Heart right ventricle (tissue), 16 donors: ENCODE results near the gene USP9X. TPM values are rescaled to one million over a fixed set of nuclear protein-coding genes. Genes with fewer than 3 reads are reported as not detected.

Experiments
- ATAC-seq, 8 donors: fragments of 200-7000 bp; cut with Tn5 transposase; one replicate each; pipeline ENCODE4 v1.9.1; 2020; ENCODE audit warnings: mild to moderate bottlenecking in 8 of 8, moderate library complexity in 8 of 8, moderate number of reproducible peaks in 1 of 8
- DNase-seq, 2 donors: peaks; one replicate each; pipeline ENCODE4 v3.0.0-alpha.2; 2020
- H3K27ac ChIP-seq, 10 donors: fragments of 200-600 bp; sonication (generic) in 2 of 10; one replicate each; pipeline versions ENCODE4 v1.5.0 to v1.8.0; 2020 to 2022; ENCODE audit warnings: mild to moderate bottlenecking in 3 of 10
- H3K27me3 ChIP-seq, 7 donors: fragments of 200-600 bp; one replicate each; pipeline ENCODE4 v1.8.0; 2021 to 2022; ENCODE audit warnings: mild to moderate bottlenecking in 2 of 7
- H3K36me3 ChIP-seq, 9 donors: fragments of 200-600 bp; sonication (generic) in 1 of 9; one replicate each; pipeline versions ENCODE4 v1.5.0 to v1.8.0; 2020 to 2022; ENCODE audit warnings: mild to moderate bottlenecking in 2 of 9
- H3K4me1 ChIP-seq, 9 donors: fragments of 200-600 bp; sonication (generic) in 1 of 9; one replicate each; pipeline versions ENCODE4 v1.5.0 to v1.8.0; 2020 to 2022; ENCODE audit warnings: mild to moderate bottlenecking in 4 of 9
- H3K4me3 ChIP-seq, 10 donors: fragments of 200-600 bp; sonication (generic) in 2 of 10; one replicate each; pipeline versions ENCODE4 v1.5.0 to v1.8.0; 2020 to 2022; ENCODE audit warnings: mild to moderate bottlenecking in 7 of 10, moderate library complexity in 2 of 10
- H3K9me3 ChIP-seq, 11 donors: fragments of 200-600 bp in 10 of 11; sonication (generic) in 2 of 11; one replicate each; pipeline versions ENCODE4 v1.5.0 to v1.8.0; 2013 to 2022; ENCODE audit warnings: mild to moderate bottlenecking in 2 of 11, control low read depth in 1 of 11, moderate library complexity in 1 of 11
- WGBS, 2 donors: extraction: QIAGEN DNeasy Blood & Tissue Kit; methylation state at CpG; one replicate each; pipeline ENCODE4 v1.1.7; 2013; ENCODE audit warnings: inconsistent platforms in 1 of 2; 5-methylcytosine and 5-hydroxymethylcytosine counted together
- intact Hi-C, 10 donors: fragments of 100-400 bp; cut with DNase I; formaldehyde crosslinking; loops; one replicate each; pipeline versions ENCODE4 v1.11.1 to v1.14.2; 2022
- polyA plus RNA-seq, 2 donors: library from polyadenylated mRNA; stranded (reverse); fragments of 200-250 nt; gene quantifications; one replicate each; pipeline ENCODE4 v1.2.3, GENCODE V29; 2013
- total RNA-seq, 10 donors: library from RNA; stranded (reverse); fragmentation: NEBNext Ultra II Directional in 3 of 10; extraction: Animal tissue kit (Norgen Biotek cat#: 25700) in 3 of 10; gene quantifications; one replicate each; pipeline versions ENCODE4 v1.2.1 to v1.2.4, GENCODE V29; 2021 to 2023
- TF ChIP-seq, protein P1 (sequence below), 9 donors: fragments of 200-600 bp; sonication (generic) in 2 of 9; IDR thresholded peaks; one replicate each; pipeline versions ENCODE4 v1.5.0 to v1.8.0; 2021 to 2022; ENCODE audit warnings: antibody characterized with exemption in 9 of 9, mild to moderate bottlenecking in 5 of 9, moderate library complexity in 1 of 9
- donor health status: Arrhythmogenic right ventricular cardiomyopathy.
- donor health status: ischemic (EF 13 %, LVEDD 7.1; RV severe dilation, severe dysfunction).
- donor health status: healthy with polysubstance abuse.
- donor health status: DM: no; HTN: yes; CAD: no.
- donor health status: DM: no; HTN: no; CAD: no.
- donor health status: ischemic (EF 25% LVEDD 6.9; RV normal size, moderate dysfunction).
- donor health status: ischemic (EF 25% LVEDD 5.7; RV mildly dilated, moderate dysfunction).
- donor health status: healthy.
- donor health status: DM: yes; HTN: yes; CAD: no.
- donor health status: Ischemic cardiomyopathy.
- donor health status: ischemic (EF 35%, LVEDD 5.7; RV mildly dilated, moderate dysfunction).
- donor health status: nonischemic (EF 11% LVEDD 7.7; RV severe dilation, severe dysfunction).
- donor health status: DM: yes; HTN: yes; CAD: no.
- donor health status: PGD.
- donor health status: ischemic (EF 29% LVEDD 5.4; RV normal size, mild dysfunction).
- donor health status: nonischemic (EF 23%, LVEDD 6.1; RV moderate dilation, normal function).

Gene USP9X
- total and polyA plus RNA-seq, 12 donors: 9.0 to 81.3 (median 64.6) TPM

DNA sequence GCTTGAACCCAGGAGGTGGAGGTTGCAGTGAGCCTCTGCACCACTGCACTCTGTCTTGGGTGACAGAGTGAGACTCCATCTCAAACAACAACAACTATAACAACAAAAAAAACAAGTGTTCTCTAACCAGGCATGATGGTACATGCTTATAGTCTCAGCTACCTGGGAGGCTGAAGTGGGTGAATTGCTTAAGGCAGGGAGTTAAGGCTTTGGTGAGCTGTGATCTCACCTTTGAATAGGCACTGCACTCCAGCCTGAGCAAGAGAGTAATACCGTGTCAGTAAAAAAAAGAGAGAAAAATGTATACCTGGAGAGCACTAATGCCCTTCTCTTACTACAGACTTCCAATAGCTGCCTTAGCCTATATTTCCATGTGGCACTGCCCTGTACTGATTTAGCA is 18.9 kb upstream of the USP9X start:
- Histone ChIP-seq H3K9me3 (no peaks in the 10 kb centered on the region), H3K36me3 (no peaks in the 10 kb centered on the region), H3K27ac (no peak overlapping the region), H3K4me1 (no peaks in the 10 kb centered on the region), H3K4me3 (no peak overlapping the region), H3K27me3 (peaks cover 0 to 89% (median 0%) of the 10 kb centered on the region in 7 donors)
- intact Hi-C loops: no loop called here
- DNase-seq (no peak), ATAC-seq (no peak)
- WGBS, 2 donors: 86% methylated on average over 1 of the region's 1 CpG
- TF ChIP-seq, protein P1, sequence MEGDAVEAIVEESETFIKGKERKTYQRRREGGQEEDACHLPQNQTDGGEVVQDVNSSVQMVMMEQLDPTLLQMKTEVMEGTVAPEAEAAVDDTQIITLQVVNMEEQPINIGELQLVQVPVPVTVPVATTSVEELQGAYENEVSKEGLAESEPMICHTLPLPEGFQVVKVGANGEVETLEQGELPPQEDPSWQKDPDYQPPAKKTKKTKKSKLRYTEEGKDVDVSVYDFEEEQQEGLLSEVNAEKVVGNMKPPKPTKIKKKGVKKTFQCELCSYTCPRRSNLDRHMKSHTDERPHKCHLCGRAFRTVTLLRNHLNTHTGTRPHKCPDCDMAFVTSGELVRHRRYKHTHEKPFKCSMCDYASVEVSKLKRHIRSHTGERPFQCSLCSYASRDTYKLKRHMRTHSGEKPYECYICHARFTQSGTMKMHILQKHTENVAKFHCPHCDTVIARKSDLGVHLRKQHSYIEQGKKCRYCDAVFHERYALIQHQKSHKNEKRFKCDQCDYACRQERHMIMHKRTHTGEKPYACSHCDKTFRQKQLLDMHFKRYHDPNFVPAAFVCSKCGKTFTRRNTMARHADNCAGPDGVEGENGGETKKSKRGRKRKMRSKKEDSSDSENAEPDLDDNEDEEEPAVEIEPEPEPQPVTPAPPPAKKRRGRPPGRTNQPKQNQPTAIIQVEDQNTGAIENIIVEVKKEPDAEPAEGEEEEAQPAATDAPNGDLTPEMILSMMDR (IDR thresholded peaks at IDR 0.05): no peak

DNA sequence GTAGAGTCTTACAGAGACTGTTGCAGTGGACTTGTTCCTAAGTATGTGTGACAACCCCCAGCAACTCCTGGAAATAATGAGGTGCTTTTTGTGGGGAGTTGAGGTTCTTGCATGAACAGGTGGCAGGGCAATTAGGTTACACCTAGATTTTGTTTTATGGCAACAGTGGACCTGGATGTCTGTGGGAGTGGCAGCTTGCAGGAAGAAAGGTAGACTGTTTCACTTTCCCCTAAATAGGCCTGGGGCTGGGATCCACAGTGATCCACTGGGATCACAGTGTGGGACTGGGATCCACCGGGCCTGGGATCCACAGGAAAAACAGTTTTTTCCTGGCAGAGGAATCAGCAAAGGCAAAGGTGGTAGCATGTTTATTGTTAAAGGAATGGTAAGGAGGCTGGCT is 18.3 kb upstream of the USP9X start:
- Histone ChIP-seq H3K27me3 (peaks cover 0 to 89% (median 0%) of the 10 kb centered on the region in 7 donors), H3K9me3 (no peaks in the 10 kb centered on the region), H3K4me1 (no peaks in the 10 kb centered on the region), H3K4me3 (no peak overlapping the region), H3K27ac (no peak overlapping the region), H3K36me3 (no peaks in the 10 kb centered on the region)
- intact Hi-C loops: no loop called here
- DNase-seq: no peak
- ATAC-seq: no peak
- 88 to 100% methylated on average over 1 of the region's 1 CpG for WGBS, 2 donors
- TF ChIP-seq, protein P1 (IDR thresholded peaks at IDR 0.05): no peak

DNA sequence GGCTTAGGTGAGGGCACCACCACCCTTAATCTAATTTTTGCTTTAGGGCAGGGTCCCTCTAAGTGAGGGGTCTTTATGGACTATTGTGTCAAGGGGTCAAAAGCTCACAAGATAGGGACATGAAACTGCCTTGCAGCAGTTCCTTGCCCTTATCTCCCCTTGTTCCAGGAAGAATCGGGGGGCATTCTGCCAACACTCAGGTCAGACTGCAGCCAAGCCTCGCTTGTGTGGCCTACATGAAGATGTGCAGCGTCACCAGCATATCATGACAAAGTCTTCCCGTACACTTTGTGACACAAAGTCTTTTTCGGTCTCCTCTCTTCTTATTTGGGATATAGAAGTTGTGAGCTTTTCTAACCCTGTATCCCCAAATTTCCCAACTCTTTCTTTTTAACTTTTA is 17.5 kb upstream of the USP9X start:
- TF ChIP-seq, protein P1 (IDR thresholded peaks at IDR 0.05): no peak
- Histone ChIP-seq H3K27ac (no peak overlapping the region), H3K36me3 (no peaks in the 10 kb centered on the region), H3K4me1 (no peaks in the 10 kb centered on the region), H3K9me3 (no peaks in the 10 kb centered on the region), H3K27me3 (peaks cover 0 to 89% (median 0%) of the 10 kb centered on the region in 7 donors), H3K4me3 (no peak overlapping the region)
- DNase-seq: peak in 1 of 2 donors; percentile 12
- intact Hi-C loops: no loop called here
- 55 to 57% methylated on average over 5 of the region's 5 CpGs for WGBS, 2 donors
- peak in 2 of 8 donors; percentile 34 to 67 for ATAC-seq

DNA sequence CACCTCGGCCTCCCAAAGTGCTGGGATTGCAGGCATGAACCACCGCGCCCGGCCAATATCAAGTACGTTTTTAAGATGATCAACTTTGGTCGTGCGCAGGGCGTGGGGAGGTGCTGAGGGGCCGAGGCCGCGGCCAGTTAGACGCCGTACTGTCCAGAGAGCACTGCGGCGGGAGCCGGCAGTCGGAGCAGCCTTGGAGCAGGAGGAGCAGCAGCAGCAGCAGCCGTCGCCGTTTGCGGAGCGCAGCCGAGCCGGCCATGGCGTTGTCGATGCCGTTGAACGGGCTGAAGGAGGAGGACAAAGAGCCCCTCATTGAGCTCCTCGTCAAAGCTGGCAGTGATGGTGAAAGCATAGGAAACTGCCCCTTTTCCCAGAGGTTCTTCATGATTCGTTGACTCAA is 8.5 kb upstream of the USP9X start:
- H3K36me3 ChIP-seq: no peaks in the 10 kb centered on the region
- no peaks in the 10 kb centered on the region for H3K4me1 ChIP-seq
- H3K27ac ChIP-seq: no peak overlapping the region
- ATAC-seq: no peak
- no peaks in the 10 kb centered on the region for H3K9me3 ChIP-seq
- 94% methylated on average over 23 to 29 of the region's 30 CpGs for WGBS, 2 donors
- peaks cover 0 to 87% (median 0%) of the 10 kb centered on the region in 7 donors for H3K27me3 ChIP-seq
- DNase-seq: no peak
- intact Hi-C loops: no loop called here
- H3K4me3 ChIP-seq: no peak overlapping the region
- TF ChIP-seq, protein P1 (IDR thresholded peaks at IDR 0.05): no peak
